ENCODE data around the gene RPL41. TPM values are rescaled to one million over a fixed set of nuclear protein-coding genes. Genes with fewer than 3 reads are reported as not detected.
A peak's percentile ranks its signal among the peaks of the same experiment; 100 is the strongest.

The RPL41 gene
- total and polyA plus RNA-seq, 9 of the 15 experiments (the other 6 are each of a cell fraction or from before 2014, with no cell fraction given) = 3,403 to 11,276 (median 5,604) TPM

DNA sequence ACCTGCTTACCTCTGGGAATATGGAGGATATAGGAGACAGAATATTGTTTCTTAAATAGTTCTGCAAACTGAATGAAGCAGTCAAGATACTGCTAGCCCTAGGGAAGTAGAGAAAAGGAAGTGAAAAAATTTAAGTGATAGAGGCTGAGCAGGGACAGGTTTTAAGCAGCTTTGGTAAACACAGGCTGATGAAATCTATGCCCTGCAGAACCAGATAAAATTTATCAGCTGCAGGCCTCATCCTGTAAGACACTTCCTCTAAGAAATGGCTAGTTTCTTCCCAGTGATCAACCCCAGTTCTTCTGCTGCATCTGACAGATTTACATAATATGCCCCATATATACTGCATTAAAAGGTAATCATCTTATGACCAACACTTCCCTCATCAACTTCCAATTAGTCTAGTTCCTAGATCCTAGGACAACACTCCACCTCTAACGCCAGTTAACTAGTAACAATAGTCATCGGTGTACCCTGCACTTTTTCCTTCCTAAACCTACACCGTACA, 10.4 kb downstream of the RPL41 start (continued):
- TF ChIP-seq RAD51 (IDR thresholded peaks at IDR 0.05; ENCODE audit: borderline replicate concordance, low read depth) (0 out of 2 replicates have a peak, but pooled peaks have one; percentile 8), HDAC3 (IDR thresholded peaks at IDR 0.05; ENCODE audit: borderline replicate concordance, partially characterized antibody) (peak; percentile 86), TRIM24 (IDR thresholded peaks at IDR 0.05) (peak; percentile 62 to 82; a peak in 2 of 4 replicates), HOXB6 (CRISPR knock-in tag; IDR thresholded peaks at IDR 0.05; ENCODE audit: borderline replicate concordance) (no peak), ARNT (IDR thresholded peaks at IDR 0.05) (0 out of 4 replicates have a peak, but pooled peaks of 1 of the 2 experiments have one; percentile 18), BACH1 (tag; IDR thresholded peaks at IDR 0.05) (0 out of 2 replicates have a peak, but pooled peaks have one; percentile 8), HDAC8 (tag; IDR thresholded peaks at IDR 0.05) (no peak), NONO (IDR thresholded peaks at IDR 0.05; ENCODE audit: low read depth in 2 of 2, low read length in 1 of 2) (peak in 1 of 2 experiments; percentile 38; a peak in 1 of 4 replicates), THRAP3 (IDR thresholded peaks at IDR 0.05; ENCODE audit: borderline replicate concordance) (no peak), FOXM1 (IDR thresholded peaks at IDR 0.05; ENCODE audit: low read depth) (peak; percentile 93), FOXM1 (CRISPR knock-in tag; IDR thresholded peaks at IDR 0.05; ENCODE audit: low read depth) (no peak), NBN (IDR thresholded peaks at IDR 0.05; ENCODE audit: low read depth) (peak; percentile 74; the same call in 1 of the 2 replicates), CBFA2T2 (conservative IDR thresholded peaks at IDR 0.05) (peak; percentile 86), SMARCE1 (IDR thresholded peaks at IDR 0.05) (peak; percentile 98)
- TF ChIP-seq, protein P1, sequence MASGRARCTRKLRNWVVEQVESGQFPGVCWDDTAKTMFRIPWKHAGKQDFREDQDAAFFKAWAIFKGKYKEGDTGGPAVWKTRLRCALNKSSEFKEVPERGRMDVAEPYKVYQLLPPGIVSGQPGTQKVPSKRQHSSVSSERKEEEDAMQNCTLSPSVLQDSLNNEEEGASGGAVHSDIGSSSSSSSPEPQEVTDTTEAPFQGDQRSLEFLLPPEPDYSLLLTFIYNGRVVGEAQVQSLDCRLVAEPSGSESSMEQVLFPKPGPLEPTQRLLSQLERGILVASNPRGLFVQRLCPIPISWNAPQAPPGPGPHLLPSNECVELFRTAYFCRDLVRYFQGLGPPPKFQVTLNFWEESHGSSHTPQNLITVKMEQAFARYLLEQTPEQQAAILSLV (tag; IDR thresholded peaks at IDR 0.05) = 0 out of 2 replicates have a peak, but pooled peaks have one; percentile 2
- TF ChIP-seq, protein P2, sequence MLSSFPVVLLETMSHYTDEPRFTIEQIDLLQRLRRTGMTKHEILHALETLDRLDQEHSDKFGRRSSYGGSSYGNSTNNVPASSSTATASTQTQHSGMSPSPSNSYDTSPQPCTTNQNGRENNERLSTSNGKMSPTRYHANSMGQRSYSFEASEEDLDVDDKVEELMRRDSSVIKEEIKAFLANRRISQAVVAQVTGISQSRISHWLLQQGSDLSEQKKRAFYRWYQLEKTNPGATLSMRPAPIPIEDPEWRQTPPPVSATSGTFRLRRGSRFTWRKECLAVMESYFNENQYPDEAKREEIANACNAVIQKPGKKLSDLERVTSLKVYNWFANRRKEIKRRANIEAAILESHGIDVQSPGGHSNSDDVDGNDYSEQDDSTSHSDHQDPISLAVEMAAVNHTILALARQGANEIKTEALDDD (IDR thresholded peaks at IDR 0.05) = peak; percentile 99
- TF ChIP-seq, protein P3, sequence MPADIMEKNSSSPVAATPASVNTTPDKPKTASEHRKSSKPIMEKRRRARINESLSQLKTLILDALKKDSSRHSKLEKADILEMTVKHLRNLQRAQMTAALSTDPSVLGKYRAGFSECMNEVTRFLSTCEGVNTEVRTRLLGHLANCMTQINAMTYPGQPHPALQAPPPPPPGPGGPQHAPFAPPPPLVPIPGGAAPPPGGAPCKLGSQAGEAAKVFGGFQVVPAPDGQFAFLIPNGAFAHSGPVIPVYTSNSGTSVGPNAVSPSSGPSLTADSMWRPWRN (IDR thresholded peaks at IDR 0.05; ENCODE audit: low read depth) = peak; percentile 77
- TF ChIP-seq, protein P4, sequence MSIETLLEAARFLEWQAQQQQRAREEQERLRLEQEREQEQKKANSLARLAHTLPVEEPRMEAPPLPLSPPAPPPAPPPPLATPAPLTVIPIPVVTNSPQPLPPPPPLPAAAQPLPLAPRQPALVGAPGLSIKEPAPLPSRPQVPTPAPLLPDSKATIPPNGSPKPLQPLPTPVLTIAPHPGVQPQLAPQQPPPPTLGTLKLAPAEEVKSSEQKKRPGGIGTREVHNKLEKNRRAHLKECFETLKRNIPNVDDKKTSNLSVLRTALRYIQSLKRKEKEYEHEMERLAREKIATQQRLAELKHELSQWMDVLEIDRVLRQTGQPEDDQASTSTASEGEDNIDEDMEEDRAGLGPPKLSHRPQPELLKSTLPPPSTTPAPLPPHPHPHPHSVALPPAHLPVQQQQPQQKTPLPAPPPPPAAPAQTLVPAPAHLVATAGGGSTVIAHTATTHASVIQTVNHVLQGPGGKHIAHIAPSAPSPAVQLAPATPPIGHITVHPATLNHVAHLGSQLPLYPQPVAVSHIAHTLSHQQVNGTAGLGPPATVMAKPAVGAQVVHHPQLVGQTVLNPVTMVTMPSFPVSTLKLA (conservative IDR thresholded peaks at IDR 0.05) = peak in 1 of 2 experiments; percentile 9; a peak in 1 of 4 replicates
- TF ChIP-seq, protein P5, sequence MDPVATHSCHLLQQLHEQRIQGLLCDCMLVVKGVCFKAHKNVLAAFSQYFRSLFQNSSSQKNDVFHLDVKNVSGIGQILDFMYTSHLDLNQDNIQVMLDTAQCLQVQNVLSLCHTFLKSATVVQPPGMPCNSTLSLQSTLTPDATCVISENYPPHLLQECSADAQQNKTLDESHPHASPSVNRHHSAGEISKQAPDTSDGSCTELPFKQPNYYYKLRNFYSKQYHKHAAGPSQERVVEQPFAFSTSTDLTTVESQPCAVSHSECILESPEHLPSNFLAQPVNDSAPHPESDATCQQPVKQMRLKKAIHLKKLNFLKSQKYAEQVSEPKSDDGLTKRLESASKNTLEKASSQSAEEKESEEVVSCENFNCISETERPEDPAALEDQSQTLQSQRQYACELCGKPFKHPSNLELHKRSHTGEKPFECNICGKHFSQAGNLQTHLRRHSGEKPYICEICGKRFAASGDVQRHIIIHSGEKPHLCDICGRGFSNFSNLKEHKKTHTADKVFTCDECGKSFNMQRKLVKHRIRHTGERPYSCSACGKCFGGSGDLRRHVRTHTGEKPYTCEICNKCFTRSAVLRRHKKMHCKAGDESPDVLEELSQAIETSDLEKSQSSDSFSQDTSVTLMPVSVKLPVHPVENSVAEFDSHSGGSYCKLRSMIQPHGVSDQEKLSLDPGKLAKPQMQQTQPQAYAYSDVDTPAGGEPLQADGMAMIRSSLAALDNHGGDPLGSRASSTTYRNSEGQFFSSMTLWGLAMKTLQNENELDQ (CRISPR knock-in tag; IDR thresholded peaks at IDR 0.05; ENCODE audit: borderline replicate concordance) = no peak
- TF ChIP-seq, protein P6, sequence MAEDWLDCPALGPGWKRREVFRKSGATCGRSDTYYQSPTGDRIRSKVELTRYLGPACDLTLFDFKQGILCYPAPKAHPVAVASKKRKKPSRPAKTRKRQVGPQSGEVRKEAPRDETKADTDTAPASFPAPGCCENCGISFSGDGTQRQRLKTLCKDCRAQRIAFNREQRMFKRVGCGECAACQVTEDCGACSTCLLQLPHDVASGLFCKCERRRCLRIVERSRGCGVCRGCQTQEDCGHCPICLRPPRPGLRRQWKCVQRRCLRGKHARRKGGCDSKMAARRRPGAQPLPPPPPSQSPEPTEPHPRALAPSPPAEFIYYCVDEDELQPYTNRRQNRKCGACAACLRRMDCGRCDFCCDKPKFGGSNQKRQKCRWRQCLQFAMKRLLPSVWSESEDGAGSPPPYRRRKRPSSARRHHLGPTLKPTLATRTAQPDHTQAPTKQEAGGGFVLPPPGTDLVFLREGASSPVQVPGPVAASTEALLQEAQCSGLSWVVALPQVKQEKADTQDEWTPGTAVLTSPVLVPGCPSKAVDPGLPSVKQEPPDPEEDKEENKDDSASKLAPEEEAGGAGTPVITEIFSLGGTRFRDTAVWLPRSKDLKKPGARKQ (CRISPR knock-in tag; IDR thresholded peaks at IDR 0.05) = no peak

Data from K562 (cell line).